Activated CD8-positive, alpha-beta T cell treated with anti-CD3 and anti-CD28 coated beads for 36 hours (primary cell): ENCODE results near the gene ALDH5A1. TPM values are rescaled to one million over a fixed set of nuclear protein-coding genes. Genes with fewer than 3 reads are reported as not detected.

Experiments used
- ATAC-seq: fragments of 200-7000 bp; cut with Tn5 transposase; one replicate; pipeline ENCODE4 v1.10.0; 2021; ENCODE audit warnings: mild to moderate bottlenecking, moderate library complexity
- CTCF ChIA-PET: fragments of 350-600 bp; sonication (Branson Sonifier 250); formaldehyde crosslinking; loops from one replicate; lab custom pipeline; 2021; ENCODE audit warnings: antibody characterized with exemption; lab: Charles Lee
- POLR2A ChIA-PET: fragments of 350-600 bp; sonication (Branson Sonifier 250); formaldehyde crosslinking; loops from one replicate; lab custom pipeline; 2021; ENCODE audit warnings: antibody characterized with exemption; lab: Charles Lee
- DNase-seq: peaks from one replicate; pipeline ENCODE4 v3.0.0-alpha.2; 2020
- H3K27ac Mint-ChIP-seq: one replicate; pipeline ENCODE4 v1.8.0; 2021; ENCODE audit warnings: mild to moderate bottlenecking, mixed read lengths
- H3K27me3 Mint-ChIP-seq: one replicate; pipeline ENCODE4 v1.8.0; 2021; ENCODE audit warnings: mixed read lengths
- H3K36me3 Mint-ChIP-seq: one replicate; pipeline ENCODE4 v1.8.0; 2021; ENCODE audit warnings: low read depth, mixed read lengths
- H3K4me1 Mint-ChIP-seq: one replicate; pipeline ENCODE4 v1.8.0; 2021; ENCODE audit warnings: low read depth, mixed read lengths
- H3K4me3 Mint-ChIP-seq: one replicate; pipeline ENCODE4 v1.8.0; 2021; ENCODE audit warnings: mild to moderate bottlenecking, moderate library complexity, mixed read lengths
- H3K9me3 Mint-ChIP-seq: one replicate; pipeline ENCODE4 v1.8.0; 2021; ENCODE audit warnings: mixed read lengths
- CTCF ChIP-seq: fragments of 200-600 bp; IDR thresholded peaks from one replicate; pipeline ENCODE4 v1.8.0; 2022; ENCODE audit warnings: antibody characterized with exemption, mild to moderate bottlenecking
- intact Hi-C: fragments of 100-400 bp; cut with micrococcal nuclease; formaldehyde crosslinking; loops from one replicate; pipeline ENCODE4 v1.10.0; 2022
- total RNA-seq, 2 experiments: library from RNA; stranded (reverse); gene quantifications; one replicate each; pipeline ENCODE4 v1.2.3, GENCODE V29; 2021

The ALDH5A1 gene
- total RNA-seq, 2 experiments from 2014 or later, result 20.7 to 20.8 TPM

DNA sequence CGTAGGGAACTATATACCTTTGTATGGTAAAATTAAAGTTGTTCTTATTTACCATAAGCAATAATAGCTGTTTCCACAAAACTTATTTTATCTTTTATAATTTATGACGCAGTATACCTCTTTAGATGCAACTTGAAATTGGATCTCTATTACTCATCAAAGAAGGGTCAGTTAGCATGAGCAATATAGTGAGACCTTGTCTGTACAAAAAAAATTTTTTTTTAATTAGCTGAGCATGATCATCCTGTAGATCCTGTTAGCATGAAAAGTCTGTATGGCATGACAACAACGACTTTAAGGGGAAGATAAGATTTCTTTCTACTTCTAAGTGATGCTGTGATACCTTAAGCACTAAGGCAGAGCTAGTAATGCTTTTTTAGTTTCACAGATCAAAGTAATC lies 5.9 kb downstream of the ALDH5A1 start:
- peaks cover 19% of the 10 kb centered on the region for H3K4me1 Mint-ChIP-seq
- intact Hi-C loops, result no loop called here
- POLR2A ChIA-PET, result interaction anchor here (0.6 kb wide), 1 partner anchor 1846 kb away, joined by 3 read pairs; no protein-coding TSS in a partner anchor
- H3K4me3 Mint-ChIP-seq, result no peak overlapping the region
- DNase-seq (no peak), ATAC-seq (no peak)
- peaks cover 24% of the 10 kb centered on the region for H3K36me3 Mint-ChIP-seq
- H3K27me3 Mint-ChIP-seq, result no peaks in the 10 kb centered on the region
- no peak overlapping the region for H3K27ac Mint-ChIP-seq
- peaks cover 8% of the 10 kb centered on the region for H3K9me3 Mint-ChIP-seq
- CTCF ChIA-PET, result interaction anchor here (1.2 to 2.5 kb wide), 3 partner anchors 20 to 80 kb away, joined by 3 to 8 read pairs (median 3); no protein-coding TSS in a partner anchor
- TF ChIP-seq CTCF, result no peak

DNA sequence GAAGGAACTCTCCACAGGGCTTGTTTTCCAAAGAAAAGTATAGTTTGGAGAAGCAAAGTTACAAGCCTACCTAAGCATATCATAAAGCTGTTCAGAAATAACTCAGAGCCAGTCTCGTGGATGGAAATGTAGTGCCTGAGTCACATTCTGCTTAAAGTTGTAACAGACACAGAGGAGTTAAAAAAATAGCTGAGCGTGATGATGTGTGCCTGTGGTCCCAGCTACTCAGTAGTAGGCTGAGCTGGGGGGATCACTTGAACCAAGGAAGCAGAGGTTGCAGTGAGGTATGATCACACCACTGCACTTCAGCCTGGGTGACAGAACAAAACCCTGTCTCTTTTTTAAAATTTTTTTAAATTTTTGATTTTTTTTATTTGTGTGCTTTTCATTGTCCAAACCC lies 6.6 kb downstream of the ALDH5A1 start:
- peaks cover 17% of the 10 kb centered on the region for H3K4me1 Mint-ChIP-seq
- no peak overlapping the region for H3K4me3 Mint-ChIP-seq
- POLR2A ChIA-PET, result interaction anchor here (0.6 kb wide), 1 partner anchor 1845 kb away, joined by 3 read pairs; no protein-coding TSS in a partner anchor
- H3K36me3 Mint-ChIP-seq, result peaks cover 24% of the 10 kb centered on the region
- no peak for TF ChIP-seq CTCF
- H3K9me3 Mint-ChIP-seq, result peaks cover 8% of the 10 kb centered on the region
- peak; percentile 72 for ATAC-seq
- H3K27ac Mint-ChIP-seq, result peak overlapping the region; percentile 13
- CTCF ChIA-PET, result interaction anchor here (1.0 to 2.5 kb wide), 5 partner anchors 20 to 80 kb away, joined by 3 to 8 read pairs (median 3); no protein-coding TSS in a partner anchor
- DNase-seq, result peak; percentile 29
- no peaks in the 10 kb centered on the region for H3K27me3 Mint-ChIP-seq
- intact Hi-C loops, result no loop called here

- Mint-ChIP-seq H3K4me3 (no peak overlapping the region), H3K27ac (no peak overlapping the region), H3K36me3 (peaks cover 20% of the 10 kb centered on the region), H3K9me3 (peaks cover 5% of the 10 kb centered on the region), H3K4me1 (peaks cover 16% of the 10 kb centered on the region), H3K27me3 (no peaks in the 10 kb centered on the region)
- CTCF ChIA-PET, result interaction anchor here (1.0 to 2.5 kb wide), 4 partner anchors 19 to 79 kb away, joined by 3 to 8 read pairs (median 4); no protein-coding TSS in a partner anchor
- DNase-seq, result no peak
- intact Hi-C loops, result no loop called here
- POLR2A ChIA-PET, result no interaction called here
- no peak for TF ChIP-seq CTCF
- no peak for ATAC-seq
These were observed 7.1 kb downstream of the ALDH5A1 start for GRCh38 chr6:24501914-24502313.

DNA sequence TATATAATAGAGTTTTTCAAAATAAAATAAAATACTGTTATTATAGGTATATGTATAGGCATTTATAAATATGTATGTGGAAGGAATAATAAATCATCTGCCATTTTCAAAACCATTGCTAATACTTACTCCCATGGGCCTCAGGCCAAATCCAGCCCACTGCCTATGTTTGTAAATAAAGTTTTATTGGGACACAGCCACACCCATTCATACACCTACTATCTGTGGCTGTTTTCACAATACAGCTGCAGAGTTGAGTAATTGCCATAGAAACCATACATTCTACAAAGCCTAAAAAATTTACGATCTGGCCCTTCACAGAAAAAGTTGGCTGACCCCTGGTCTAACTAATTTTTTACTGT lies 9.5 kb downstream of the ALDH5A1 start:
- DNase-seq (no peak), ATAC-seq (no peak)
- POLR2A ChIA-PET, result no interaction called here
- Mint-ChIP-seq H3K36me3 (peaks cover 36% of the 10 kb centered on the region), H3K4me3 (no peak overlapping the region), H3K9me3 (peaks cover 3% of the 10 kb centered on the region), H3K4me1 (peaks cover 7% of the 10 kb centered on the region), H3K27ac (no peak overlapping the region), H3K27me3 (no peaks in the 10 kb centered on the region)
- CTCF ChIA-PET, result interaction anchor here (1.2 kb wide), 1 partner anchor 77 kb away, joined by 3 read pairs; no protein-coding TSS in a partner anchor
- TF ChIP-seq CTCF, result no peak
- intact Hi-C loops, result no loop called here
